IPS-11a (cell line): Measurements from ENCODE around the gene TRMT44.
A peak's percentile ranks its signal among the peaks of the same experiment; 100 is the strongest.

Experiments used
- H3K4me3 ChIP-seq: one replicate; pipeline ENCODE4 v1.5.1; 2013; ENCODE audit warnings: low read depth, low read length, control low read depth

TRMT44 gene, protein sequence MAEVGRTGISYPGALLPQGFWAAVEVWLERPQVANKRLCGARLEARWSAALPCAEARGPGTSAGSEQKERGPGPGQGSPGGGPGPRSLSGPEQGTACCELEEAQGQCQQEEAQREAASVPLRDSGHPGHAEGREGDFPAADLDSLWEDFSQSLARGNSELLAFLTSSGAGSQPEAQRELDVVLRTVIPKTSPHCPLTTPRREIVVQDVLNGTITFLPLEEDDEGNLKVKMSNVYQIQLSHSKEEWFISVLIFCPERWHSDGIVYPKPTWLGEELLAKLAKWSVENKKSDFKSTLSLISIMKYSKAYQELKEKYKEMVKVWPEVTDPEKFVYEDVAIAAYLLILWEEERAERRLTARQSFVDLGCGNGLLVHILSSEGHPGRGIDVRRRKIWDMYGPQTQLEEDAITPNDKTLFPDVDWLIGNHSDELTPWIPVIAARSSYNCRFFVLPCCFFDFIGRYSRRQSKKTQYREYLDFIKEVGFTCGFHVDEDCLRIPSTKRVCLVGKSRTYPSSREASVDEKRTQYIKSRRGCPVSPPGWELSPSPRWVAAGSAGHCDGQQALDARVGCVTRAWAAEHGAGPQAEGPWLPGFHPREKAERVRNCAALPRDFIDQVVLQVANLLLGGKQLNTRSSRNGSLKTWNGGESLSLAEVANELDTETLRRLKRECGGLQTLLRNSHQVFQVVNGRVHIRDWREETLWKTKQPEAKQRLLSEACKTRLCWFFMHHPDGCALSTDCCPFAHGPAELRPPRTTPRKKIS

DNA sequence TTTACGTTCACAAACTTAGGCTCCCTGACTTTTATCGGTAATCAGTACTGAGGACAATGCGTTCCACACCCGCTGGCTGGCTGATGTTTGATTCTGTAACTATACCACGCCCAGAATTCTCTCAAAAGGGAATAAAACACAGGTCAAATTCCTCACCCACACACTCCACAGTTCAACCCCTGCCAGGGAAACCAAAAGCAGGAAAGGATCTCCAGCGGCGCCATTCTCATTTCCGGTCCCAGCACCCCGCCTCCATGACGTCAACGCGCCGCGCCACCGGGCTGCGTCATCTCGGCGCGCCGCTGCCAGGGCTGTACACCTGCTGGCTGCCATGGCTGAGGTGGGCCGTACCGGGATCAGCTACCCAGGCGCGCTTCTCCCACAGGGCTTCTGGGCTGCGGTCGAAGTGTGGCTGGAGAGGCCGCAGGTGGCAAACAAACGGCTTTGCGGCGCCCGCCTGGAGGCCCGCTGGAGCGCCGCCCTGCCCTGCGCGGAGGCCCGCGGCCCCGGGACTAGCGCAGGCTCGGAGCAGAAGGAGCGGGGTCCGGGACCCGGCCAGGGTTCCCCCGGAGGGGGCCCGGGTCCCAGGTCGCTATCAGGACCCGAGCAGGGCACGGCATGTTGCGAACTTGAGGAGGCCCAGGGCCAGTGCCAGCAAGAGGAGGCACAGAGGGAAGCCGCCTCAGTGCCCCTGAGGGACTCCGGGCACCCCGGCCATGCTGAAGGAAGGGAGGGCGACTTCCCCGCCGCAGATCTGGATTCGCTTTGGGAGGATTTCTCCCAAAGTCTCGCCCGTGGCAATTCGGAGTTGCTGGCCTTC is at the start of gene TRMT44, which contains the start of gene ACOX3:
Gene TRMT44 (plus strand): TSS at position 286 of the 820 bp plus-strand sequence. CDS start 46 bp downstream, at position 332.
Gene ACOX3 (minus strand): TSS at position 232 of the 820 bp plus-strand sequence. CDS start 24,202 bp downstream, outside the sequence.
- H3K4me3 ChIP-seq: peak within 1 kb of the TSS; percentile 91

DNA sequence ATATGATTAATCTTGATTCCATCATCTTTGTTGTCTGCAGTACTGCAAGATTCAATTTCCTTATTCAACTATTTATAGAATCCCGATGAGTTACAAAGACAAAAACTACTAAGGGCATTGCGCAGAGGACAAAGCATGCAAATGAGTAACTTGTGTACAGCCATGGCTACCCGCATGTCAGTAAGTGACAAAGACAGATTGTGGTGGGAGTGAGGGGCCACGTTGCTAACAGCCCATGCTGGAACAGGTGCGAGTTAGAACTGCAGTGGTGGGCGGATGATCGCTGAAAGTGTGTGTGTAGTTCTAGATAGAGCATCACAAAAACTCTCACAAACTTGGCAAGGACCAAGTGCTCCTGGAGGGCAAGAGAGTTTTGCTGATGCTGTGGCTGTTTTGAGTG is 49.5 kb upstream of the TRMT44 start:
- no peak overlapping the region for H3K4me3 ChIP-seq

DNA sequence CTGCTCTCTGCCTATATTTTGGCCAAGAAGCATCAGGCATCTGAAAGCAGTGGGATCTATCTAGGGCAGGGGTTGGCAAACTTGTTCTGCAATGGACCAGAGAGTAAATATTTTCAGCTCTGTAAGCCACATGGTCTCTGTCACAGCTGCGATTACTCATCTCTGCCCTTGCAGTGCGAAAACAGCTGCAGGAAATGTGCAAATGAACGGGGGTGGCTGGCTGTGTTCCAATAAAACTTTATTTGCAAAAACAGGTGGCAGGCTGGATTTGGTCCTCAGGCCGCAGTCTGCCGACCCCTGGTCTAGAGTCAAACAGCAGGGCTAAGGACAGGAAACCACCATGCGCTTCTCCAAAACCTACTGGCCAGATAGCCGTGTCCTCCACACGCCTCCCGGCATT is 48.6 kb upstream of the TRMT44 start:
- H3K4me3 ChIP-seq: no peak overlapping the region

DNA sequence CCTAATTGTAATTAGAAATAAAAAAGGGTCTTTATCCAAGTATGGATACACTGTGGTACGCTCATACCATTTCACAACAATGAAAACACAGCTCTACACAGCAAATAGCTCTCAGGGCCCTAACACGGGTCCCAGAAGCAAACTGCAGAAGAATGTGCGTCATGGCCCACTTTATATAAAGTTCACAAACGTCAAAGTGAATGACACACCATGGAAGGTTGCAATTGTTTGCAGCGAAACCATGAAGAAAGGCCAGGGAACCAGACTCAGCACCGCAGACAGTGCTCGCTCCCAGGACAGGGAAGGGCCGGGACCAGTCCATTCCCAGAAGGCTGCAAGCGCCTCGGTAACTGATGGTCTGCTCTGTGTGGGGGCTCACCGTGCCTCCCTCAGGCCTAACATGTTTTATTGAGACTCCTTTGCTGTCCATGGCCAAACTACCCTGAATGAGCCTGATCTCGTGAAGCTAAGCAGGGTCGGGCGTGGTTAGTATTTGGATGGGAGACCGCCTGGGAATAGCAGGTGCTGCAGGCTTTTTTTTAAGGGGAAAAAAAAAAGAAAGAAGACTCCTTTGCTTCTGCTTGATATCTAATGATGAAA is 47.9 kb upstream of the TRMT44 start:
- no peak overlapping the region for H3K4me3 ChIP-seq

DNA sequence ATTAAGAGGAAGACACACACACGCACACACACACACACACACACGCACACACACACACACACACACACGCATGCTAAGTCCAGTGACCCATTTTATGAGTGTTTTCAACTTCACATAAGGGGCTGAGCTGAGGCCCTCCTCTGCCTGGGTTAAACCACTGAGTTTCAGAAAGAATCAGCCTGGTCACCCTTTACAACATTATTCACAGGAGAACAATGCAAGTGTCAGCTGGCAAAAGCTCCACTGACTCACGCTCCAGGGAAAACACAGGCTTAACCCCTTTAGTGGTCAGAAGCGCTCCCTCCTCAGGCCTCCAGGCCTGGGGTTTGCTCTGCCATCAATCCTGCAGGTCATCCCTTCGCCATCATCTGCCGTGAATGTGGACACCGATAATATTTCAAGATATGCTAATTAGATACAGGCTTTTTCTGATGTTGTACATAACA is 47.0 kb upstream of the TRMT44 start:
- no peak overlapping the region for H3K4me3 ChIP-seq

DNA sequence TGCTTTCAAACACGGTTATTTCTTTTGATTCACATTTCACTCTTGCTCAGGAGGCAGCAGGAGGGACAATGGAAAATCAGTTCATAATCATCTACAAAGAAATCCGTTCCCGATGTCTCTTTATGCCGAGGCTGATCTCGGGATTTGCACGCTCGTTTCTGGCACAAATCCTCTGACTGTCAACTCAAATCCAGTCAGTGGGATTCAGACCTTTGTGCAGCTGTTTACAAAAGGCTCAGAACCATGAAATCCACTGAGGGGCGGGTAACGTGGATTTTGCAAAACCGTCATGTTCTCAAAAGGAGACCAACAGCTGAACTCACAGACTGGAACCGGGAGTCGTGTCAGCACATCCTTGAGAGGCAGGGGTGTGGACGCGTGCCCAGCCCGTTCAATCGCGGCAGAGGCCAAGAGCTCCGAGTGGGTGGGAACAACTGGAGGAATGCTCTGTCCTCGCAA is 46.5 kb upstream of the TRMT44 start:
- no peak overlapping the region for H3K4me3 ChIP-seq

DNA sequence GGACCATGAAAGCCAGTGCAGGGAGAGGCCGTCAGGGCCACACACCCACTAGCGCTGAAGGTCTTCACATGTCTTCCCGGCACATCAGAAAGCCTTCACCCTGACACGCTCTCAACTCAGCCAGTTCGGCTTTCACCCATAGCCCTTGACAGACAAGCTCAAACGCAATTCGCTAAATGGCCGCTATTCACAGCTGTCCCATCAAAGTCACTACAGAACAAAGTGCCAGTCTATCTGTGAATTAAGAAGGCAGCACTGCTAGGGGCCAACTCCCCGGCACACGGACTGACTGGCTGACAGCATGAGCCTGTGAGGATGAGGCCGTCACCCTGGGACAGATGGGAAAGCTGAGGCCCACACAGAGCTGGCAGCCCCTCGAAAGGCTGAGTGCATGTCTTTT is 45.8 kb upstream of the TRMT44 start:
- H3K4me3 ChIP-seq: no peak overlapping the region

DNA sequence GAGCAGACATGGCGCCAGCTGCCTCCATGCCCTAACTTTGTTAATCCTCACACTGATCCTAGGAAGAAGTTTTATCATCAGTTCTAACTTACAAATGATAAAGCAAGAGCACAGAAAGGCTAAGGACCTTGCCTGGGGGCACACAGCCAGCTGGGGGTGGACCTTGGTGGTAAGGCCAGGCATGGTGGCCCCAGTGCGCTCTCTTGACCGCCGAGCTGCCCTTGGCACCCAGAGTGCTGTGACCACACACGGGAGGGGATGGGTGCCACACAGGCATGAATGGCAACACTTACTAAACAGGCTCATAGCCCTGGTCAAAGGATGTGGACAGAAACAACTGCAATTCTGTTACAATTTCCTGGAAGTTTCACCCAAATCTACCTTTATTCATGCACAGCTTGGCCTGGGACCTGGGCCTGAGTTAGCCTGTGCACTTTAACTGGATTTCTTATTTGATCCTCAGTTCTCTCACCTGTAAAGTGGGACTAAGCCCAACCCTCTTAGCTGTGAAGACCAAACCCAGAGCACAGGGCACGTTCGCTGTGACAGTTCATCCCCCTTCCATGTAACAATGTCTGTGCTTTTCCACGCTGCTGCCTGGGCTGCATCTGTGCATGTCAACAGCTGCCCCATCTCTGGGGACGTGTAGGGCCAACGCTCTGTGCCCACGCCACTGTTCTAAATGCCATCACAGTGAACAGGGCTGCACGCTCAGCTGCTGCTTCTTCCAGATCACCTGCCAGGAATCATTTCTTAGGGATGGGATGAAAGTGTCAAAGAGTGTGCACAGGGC is 44.9 kb upstream of the TRMT44 start:
- H3K4me3 ChIP-seq: no peak overlapping the region

DNA sequence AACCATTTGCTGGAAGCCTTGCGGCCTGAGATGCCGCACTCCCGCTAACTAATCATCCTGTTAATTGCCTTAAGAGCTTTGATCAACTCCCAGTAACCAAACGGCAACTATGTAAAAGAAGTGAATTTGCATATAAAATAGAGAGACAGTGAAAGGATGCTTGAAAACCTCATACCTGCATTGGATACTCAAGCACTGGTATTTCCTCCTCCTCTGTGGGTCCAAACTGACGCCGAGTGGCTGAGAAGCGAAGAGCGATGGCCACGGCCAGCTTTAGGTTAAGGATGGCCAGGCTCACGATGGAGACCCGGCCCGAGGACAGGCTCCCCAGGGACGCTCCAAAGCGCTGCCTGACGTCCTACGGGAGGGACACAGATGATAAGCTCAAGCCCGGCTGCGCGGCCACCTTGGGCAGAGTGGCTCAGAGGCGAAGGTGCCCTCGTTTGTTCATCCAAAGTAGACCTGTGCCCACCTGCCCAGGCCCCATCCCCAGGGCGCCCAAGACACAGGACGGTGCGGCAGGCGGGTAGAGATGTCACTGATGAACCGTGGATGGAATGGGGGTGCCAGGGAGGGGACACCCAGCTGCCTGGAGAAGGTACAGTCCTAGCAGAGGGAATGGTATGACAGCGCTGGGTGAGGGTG is 43.7 kb upstream of the TRMT44 start:
- H3K4me3 ChIP-seq: no peak overlapping the region

DNA sequence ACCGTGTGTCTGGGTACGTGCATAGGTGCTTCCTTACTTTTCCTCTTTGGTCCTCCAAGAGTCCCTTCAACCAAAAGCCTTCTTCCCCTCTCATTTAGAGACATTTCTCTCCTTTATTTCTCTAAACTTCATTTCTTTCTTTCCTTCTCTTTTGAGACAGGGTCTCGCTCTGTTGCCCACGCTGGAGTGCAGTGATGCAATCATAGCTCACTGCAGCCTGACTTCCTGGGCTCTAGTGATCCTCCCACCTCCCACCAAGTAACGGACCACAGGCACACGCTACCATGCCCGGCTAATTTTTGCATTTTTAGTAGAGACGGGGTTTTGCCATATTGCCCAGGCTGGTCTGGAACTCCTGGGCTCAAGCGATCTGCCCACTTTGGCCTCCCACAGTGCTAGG is 42.2 kb upstream of the TRMT44 start:
- no peak overlapping the region for H3K4me3 ChIP-seq

DNA sequence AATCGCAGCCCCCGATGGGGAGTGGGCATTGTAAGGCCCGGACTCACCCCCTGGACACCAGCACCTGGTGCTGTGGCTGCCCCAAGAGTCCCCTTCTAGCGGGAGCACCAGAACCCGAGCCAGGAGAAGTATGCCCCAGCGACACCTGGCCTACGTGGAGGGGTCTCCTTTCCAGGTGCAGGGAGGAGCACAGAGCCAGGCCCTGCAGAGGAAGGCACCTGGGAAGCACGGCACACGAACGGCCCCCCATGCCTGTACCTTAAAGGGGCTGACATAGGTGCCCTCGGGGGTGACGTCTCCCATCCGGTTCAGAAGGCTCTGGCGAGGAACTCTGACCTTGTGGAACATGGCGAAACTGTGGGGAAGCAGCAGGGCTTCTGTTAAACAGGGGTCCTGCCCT is 41.3 kb upstream of the TRMT44 start:
- no peak overlapping the region for H3K4me3 ChIP-seq

DNA sequence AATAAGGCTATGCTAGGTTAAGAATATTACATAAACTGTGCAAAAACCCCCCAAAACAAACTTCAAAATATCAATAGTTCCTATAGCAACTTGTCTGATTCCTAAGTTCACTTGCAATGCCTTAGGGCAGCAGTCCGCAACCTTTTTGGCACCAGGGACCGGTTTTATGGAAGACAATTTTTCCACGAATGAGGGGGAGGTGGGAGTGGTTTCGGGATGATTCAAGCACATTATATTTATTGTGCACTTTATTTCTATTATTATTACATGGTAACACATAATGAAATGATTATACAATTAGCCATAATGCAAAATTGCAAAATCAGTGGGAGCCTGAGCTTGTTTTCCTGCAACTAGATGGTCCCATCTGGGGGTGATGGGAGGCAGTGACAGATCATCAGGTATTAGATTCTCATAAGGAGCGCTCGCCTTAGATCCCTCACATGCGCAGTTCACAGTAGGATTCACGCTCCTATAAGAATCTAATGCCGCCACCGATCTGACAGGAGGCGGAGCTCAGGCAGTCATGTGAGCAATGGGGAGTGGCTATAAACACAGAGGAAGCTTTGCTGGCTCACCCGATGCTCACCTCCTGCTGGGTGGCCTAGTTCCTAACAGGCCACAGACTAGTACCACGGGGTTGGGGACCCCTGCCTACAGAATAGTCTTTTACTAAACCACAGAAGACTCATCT is 39.8 kb upstream of the TRMT44 start:
- no peak overlapping the region for H3K4me3 ChIP-seq

DNA sequence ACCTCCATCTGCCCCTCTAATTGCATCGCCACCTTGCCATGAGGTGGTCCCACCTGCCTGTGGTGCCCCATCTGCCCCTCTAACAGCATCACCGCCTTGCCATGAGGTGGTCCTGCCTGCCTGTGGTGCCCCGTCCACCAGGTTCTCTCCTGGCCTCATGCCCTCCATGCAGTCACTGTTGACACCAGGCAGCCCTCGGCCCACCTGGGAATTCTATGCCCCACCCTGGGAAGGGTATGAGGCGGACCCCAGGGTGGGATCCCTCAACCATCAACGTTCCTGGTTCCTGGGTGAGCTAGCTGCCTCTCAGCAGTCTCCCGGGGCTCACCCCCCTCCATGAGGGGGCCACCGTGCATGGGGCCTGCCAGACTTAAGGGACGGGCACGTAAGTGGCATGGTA is 38.9 kb upstream of the TRMT44 start:
- no peak overlapping the region for H3K4me3 ChIP-seq

DNA sequence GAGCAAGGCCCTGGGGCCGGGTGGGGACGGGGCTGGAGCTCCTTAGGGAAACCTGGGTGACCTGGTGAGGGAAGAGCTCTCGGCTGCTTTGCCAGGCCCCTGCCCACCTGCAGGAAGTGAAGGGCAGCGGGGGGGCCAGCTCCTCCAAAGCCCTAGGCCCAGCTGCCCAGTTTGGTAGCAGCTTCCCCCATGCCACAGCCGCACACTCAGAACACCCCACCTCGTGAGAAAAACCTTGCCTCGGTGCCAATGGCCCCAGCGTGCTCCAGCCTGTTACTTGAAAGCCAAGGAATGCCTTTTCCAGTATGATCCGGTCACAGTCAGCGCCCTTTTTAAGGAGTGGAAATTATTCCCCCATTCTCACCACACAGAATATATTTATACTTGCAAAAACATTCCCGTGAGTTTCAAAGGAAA is 38.4 kb upstream of the TRMT44 start:
- no peak overlapping the region for H3K4me3 ChIP-seq

DNA sequence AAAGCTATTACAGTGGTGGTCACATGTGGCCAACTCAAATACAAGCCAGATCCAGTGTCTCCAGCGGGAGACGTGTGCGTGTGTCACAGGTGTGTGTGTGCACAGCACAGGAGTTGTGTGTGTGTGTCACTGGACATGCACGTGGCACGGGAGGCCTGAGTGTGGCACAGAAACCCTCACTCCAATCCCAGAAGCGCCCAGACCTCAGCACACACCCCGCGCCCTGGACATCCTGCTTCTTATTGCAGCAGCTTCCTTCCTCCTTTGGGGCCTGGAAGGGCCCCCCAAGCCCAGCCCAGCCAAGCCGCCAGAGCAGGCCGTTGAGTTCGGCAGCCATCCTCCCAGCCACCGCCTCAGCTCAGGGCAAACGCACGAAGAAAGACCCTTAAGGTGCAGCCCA is 37.9 kb upstream of the TRMT44 start:
- H3K4me3 ChIP-seq: no peak overlapping the region

DNA sequence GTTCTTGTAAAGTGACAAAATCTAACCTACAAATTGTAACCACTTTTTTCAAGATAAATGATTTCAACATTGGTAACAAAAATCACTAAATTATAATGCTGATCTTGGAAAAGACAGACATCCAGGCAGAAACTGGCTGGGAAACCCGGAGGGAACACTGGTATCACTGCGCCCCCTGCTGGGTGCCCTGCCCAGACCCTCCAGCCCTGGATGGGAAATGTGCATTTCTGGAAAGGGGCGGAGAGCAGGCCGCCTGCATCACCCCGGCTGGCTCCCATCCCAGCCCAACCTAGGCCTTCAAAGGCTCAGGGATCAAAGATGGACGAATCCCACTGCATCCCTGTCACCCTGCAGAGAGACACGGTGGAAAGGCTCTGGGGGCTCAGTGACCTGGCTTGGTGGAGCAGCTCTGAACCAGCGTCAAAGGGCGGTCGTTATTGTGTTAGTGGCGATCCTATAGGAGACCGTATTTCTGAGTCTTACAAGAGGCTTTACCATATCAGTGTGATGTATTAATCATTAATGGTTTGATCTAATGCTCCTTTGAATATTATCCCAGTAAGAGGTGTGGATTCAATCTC is 37.3 kb upstream of the TRMT44 start:
- H3K4me3 ChIP-seq: no peak overlapping the region

DNA sequence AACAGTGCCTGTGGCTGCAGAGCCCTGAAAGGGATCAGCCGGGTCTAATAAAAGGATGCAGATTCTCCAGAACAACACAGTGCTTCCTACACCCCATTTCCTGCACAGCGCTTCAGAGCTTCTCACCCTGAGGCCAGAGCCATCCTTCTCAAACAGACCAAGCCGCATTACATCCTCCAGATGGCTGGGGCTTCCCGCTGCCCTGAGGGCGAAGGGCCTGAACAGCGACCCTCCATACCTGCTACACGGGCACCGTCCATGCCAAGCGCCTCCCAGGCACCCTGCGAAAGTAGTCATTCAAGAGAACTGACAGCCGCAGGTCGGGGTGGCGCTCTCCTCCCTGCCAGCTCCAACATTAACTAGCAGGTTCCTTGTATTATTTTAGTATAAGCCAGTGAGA is 36.6 kb upstream of the TRMT44 start:
- H3K4me3 ChIP-seq: no peak overlapping the region

DNA sequence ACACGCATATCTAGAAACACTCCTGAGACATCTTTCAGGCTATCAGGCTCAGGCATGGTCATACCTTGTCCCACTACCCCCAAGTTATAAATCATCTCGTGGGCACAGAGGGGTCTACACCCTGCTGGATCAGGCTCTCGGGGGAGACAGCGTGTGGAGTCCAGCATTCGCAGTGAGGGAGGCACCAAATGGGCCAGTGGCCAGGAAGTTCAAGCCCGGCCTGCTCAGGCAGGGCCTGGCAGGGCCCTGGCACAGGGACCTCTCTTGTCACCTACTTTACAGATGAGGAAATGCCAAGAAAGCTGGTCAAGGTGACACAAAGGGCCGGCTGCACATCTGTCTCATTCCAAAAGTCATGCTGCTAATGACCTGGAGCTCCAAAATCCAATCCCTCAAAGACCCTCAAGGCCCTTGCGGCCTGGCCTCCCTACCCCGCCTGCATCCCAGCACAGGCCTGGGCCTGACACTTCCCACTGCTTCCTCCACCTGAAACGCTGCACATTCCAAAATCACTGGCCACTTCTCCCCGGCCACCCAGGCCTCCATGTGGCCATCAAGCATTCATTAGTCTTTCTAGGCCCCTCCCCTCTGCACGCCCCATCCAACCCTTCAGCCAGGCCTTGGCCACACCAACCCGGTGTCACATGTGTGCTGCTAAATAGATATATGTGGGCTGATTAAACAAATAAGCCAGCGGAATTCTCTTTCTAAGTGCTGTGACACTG is 35.6 kb upstream of the TRMT44 start:
- H3K4me3 ChIP-seq: no peak overlapping the region
